ENCODE measurements around the gene NRG3.
A peak's percentile ranks its signal among the peaks of the same experiment; 100 is the strongest.
"Not testable (repeated sequence)": the region's sequence is repeated elsewhere in the genome, so short reads cannot be mapped to it uniquely, and the experiment has no call there.

Gene NRG3

GRCh38 chr10:82278401-82279182 is 403.6 kb downstream of the NRG3 start:
- no peak for DNase-seq (ENCODE audit: low read depth, low spot score)

DNA sequence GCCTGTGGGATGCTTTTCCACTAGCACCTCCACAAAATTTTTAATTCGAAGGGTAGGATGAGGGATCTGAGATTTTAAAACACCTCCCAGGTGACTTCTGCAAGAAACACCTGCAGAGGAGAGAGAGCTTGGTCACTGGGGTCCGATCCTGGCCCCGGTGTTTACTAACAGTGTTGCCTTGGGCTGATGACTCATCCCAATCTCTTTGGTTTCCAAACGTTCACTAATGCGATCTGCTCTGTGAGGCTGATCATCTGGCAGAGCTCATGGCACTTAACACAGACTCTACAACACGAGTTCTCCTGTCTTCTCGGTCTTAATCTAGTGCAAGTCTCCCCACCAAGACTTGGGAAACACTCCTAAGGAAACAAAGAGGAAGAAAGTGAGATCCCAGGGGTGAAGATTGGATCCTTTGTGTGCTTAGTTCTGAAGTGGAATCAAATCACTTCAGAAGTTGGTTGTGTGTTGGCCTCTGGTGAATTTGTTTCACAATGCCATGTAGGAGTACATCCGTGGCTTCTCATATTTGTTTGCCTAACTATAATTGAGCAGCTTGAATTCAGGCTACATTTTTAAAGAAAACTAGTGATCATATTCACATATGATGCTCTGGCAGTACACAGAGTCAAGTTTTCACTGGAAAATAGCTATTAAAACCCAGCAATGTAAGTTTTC is 407.9 kb downstream of the NRG3 start:
- DNase-seq (ENCODE audit: low read depth, low spot score), result peak; percentile 7

DNA sequence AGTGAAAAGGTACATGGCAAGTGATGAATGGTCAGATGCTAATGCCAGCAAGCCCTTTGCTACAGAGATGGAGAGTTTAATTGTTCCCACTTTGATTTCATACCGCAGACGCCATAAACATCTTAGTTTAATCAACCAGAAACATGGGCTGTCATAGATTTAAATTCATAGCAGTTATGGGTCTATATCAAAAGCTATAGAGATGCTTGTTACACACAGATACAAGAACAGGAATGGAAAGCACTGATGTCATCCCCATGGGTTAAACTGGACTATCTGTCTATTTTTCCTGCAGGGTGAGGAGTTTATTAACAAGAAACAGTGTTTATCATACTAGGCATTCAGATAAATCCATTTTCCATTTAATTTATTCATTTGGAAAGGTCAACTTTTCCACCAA is 409.2 kb downstream of the NRG3 start:
- no peak for DNase-seq (ENCODE audit: low read depth, low spot score)

- peak; percentile 73 for DNase-seq (ENCODE audit: low read depth, low spot score)
Measured at GRCh38 chr10:82288461-82288881, 413.5 kb downstream of the NRG3 start.

DNA sequence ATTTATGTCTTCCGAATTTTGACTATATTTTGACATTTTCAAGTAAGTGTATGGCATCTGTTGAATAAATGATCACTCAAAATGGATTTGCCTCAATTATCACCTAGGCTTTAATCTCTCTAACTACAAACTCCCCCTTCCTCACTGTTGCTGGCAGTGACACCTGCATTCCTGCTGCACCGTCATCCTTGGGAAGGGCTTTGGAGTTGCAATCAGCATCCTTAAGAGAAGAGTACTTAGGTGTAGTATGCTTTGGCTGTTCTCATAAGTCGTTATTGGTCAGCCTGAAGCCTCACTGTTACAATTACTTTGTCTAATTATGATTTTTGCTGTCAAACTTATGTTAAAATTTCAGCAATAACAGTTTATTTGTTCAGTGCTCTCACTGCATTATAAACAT is 415.0 kb downstream of the NRG3 start:
- no peak for DNase-seq (ENCODE audit: low read depth, low spot score)

DNA sequence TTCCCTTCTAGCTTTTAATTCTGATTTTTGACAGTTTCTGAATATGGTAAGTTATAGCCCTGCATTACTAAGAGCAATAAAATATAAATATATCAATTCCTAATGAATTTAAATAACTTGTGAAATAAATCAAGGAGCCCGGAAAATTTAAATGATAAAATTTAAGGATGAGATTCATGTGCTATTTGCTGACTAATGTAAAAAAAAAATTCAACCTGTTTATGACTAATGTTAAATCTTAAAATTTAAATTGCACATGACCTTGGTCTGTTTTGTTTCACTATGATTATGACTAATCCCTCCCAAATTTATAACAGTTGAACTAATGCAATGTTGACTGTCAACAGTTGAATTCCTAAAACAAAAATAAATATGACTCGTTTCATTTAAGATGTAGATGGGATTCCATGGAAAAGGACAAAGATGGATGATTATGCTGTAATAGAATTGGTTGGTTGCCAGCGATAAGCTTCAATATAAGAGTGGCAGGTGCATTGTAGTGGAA is 419.9 kb downstream of the NRG3 start:
- no peak for DNase-seq (ENCODE audit: low read depth, low spot score)

DNA sequence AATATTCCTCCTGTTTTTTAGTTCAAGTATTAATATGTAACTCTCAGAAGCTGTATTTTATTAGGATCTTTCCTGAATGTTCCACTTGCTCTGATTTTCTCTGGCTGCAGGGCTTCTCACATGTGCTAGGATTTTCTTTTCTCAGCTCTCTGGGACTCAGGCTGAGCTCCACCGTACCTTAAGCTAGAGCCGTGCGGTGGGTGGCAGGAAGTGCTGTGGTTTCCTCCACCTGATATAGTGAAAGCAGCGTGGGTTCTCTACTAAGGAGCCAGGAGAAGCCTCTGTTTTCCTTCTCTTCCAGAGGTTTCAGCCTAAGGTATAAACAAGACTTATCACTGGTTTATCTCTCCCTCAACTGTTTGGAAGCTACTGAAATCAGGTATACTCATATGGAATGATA is 433.6 kb downstream of the NRG3 start:
- DNase-seq (ENCODE audit: low read depth, low spot score), result no peak

GRCh38 chr10:82310839-82311238 is 435.8 kb downstream of the NRG3 start:
- DNase-seq (ENCODE audit: low read depth, low spot score), result peak; percentile 17

DNA sequence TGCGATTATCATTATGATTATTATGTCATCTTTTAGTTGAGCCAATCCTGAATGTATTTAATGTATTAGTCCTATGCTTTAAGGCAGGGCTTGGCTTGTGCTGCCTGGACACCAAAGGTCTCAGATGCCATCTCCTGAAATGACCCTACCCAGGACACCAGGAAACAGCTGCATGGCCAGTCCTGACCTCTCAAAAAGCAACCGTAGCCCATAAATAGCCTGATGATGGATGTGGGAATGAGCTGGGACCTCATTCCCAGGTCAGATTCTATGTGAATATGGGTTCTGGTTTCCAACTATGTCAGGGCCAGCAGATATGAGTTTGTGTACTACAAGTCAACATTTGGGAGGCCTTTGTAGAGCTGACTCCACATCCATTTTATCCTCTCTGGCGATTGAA is 438.4 kb downstream of the NRG3 start:
- DNase-seq (ENCODE audit: low read depth, low spot score), result no peak

- no peak for DNase-seq (ENCODE audit: low read depth, low spot score)
Measured at GRCh38 chr10:82318534-82318933, 443.5 kb downstream of the NRG3 start.

- DNase-seq (ENCODE audit: low read depth, low spot score), result no peak
Measured at GRCh38 chr10:82319074-82319473, 444.1 kb downstream of the NRG3 start.

DNA sequence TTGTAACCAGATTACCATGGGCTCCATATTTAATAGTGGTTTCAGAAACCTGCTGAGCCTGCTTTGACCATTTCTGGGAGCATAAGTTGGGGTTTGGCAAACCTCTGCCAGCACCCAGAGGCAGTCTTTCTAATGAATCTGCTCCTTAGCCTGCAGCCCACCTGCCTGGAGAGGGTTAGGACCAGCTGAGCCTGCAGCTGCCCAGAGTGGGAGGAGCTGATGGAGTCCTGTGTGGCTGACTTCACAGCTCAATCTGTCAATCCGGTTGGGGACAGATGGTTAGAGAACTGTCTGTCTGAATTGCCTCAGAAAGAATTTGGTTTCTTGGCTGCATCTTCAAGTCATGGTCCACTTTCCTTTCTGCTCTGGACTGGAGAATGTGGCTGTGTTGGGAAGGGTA is 444.6 kb downstream of the NRG3 start:
- no peak for DNase-seq (ENCODE audit: low read depth, low spot score)

DNA sequence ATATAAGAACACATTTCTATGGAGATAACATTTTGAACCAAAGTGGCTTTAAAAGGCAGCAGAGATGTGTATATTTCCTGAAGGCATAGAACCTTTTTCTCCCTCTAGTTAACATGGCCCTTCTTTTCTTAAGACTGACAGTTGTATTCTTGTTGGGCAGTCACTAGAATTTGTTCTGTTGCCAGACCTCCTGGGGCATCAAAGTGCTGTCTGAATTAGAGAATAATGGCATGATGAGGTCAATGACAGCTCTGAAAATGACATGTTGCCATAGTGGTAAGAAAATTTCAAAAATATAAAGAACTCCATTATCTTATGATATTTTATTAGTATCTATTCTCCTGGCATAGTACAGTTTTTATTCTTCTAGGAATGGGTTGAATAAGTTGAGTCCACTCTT is 446.7 kb downstream of the NRG3 start:
- no peak for DNase-seq (ENCODE audit: low read depth, low spot score)

- DNase-seq (ENCODE audit: low read depth, low spot score), result no peak
Measured at GRCh38 chr10:82331716-82332115, 456.7 kb downstream of the NRG3 start.

DNA sequence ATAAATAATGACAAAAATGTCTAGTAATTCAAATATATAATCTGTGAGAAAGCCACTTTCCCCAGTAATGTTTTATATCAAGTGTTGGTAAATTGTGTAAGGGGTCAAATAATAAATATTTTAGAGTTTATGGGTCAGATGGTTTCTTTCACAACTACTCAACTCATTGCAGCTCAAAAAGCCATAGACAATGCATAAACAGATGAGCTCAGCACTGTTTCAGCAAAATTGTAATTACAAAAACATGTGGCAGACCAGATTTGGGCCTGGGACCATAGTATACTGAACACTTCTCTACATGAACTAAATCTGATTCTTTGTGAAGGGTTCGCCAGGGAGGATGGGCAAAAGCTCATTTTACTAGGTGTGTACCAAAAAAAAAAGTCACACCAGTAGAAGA is 460.8 kb downstream of the NRG3 start:
- no peak for DNase-seq (ENCODE audit: low read depth, low spot score)

DNA sequence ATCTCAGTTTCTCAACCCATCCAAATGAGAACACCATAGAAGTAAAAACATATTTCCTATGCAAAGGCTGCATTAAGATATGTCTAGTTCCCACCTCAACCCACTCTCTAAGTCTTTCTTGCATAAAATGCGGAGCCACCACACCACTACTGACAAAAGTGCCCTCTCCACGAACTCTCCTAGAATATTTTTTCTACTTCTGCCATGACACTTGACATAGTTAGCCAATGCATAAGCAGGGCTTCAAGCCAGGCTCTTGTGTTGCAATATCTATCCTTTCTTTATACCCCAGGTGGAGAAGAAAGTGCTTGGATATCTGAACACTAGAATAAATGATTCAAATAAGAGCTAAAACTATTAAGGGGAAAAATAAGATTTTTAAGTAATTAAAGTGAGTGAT is 465.2 kb downstream of the NRG3 start:
- DNase-seq (ENCODE audit: low read depth, low spot score), result no peak

DNA sequence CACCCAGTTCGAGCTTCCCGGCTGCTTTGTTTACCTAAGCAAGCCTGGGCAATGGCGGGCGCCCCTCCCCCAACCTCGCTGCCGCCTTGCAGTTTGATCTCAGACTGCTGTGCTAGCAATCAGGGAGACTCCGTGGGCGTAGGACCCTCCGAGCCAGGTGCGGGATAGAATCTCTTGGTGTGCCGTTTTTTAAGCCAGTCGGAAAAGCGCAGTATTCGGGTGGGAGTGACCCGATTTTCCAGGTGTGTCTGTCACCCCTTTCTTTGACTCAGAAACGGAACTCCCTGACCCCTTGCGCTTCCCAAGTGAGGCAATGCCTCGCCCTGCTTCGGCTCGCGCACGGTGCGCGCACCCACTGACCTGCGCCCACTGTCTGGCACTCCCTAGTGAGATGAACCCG is 474.6 kb downstream of the NRG3 start:
- DNase-seq (ENCODE audit: low read depth, low spot score), result not testable (repeated sequence)

DNA sequence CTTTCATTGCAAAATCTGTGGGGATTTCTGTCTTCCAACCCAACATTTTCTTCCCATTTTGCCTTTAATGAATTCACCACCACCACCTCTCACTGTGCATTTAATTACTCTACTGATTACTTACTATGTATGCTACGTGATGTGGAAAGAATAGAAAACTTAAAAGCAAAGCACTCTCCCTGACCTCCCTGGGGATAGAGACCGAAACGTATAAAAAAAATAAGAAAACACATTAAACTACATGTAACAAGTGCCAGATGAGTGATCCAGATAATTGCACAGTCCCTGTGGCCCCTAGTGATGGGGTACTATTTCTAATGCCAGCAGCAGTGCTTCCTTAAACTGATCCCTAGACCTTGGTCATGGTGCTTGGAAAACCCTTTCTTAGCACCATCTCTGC is 478.4 kb downstream of the NRG3 start:
- no peak for DNase-seq (ENCODE audit: low read depth, low spot score)

- DNase-seq (ENCODE audit: low read depth, low spot score), result no peak
Measured at GRCh38 chr10:82358486-82359099, 483.6 kb downstream of the NRG3 start.

DNA sequence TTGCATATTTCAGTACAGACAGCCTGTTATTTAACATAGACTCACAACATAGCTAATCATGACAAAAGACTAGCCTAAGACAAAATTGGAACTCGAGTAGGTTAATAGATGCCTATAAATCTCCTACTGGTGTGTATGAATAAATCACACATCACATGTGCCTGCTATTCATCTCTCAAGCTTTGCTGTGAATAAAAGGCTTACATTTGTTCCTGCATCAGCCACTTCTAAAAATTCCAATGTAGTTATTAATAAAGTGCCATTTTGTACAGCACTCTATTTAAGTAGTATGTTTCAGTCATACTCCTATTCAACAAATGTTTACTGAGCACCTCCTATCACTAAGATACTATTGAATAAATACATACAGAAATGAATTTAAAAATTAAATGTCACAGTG is 486.3 kb downstream of the NRG3 start:
- DNase-seq (ENCODE audit: low read depth, low spot score), result no peak

GRCh38 chr10:82377608-82378007 is 502.6 kb downstream of the NRG3 start:
- DNase-seq (ENCODE audit: low read depth, low spot score), result peak; percentile 22

GRCh38 chr10:82378146-82378545 is 503.2 kb downstream of the NRG3 start:
- peak; percentile 68 for DNase-seq (ENCODE audit: low read depth, low spot score)

- DNase-seq (ENCODE audit: low read depth, low spot score), result no peak
Measured at GRCh38 chr10:82383350-82383749, 508.4 kb downstream of the NRG3 start.
